GM12892 (cell line): ENCODE results near the gene SLC18A3.
A peak's percentile ranks its signal among the peaks of the same experiment; 100 is the strongest.

Experiments
- DNase-seq: peaks from one replicate; pipeline ENCODE4 v3.0.0; 2011; ENCODE audit not compliant: insufficient read length
- FAIRE-seq: peaks from 2 replicates; lab custom pipeline; 2011; peaks lifted over from hg19 to GRCh38; lab: Jason Lieb, UNC
- POLR2A ChIP-seq: IDR thresholded peaks from 2 replicates; pipeline ENCODE4 v1.6.1; 2011; ENCODE audit warnings: low read depth, low read length, control low read depth
- POLR2AphosphoS5 ChIP-seq: IDR thresholded peaks from 2 replicates; pipeline ENCODE4 v1.6.1; 2011; ENCODE audit warnings: low read depth, low read length, control low read depth
- TAF1 ChIP-seq: IDR thresholded peaks from 2 replicates; pipeline ENCODE4 v1.6.1; 2011; ENCODE audit warnings: low read depth, mild to moderate bottlenecking, control low read depth, low read length, borderline replicate concordance

SLC18A3 gene

DNA sequence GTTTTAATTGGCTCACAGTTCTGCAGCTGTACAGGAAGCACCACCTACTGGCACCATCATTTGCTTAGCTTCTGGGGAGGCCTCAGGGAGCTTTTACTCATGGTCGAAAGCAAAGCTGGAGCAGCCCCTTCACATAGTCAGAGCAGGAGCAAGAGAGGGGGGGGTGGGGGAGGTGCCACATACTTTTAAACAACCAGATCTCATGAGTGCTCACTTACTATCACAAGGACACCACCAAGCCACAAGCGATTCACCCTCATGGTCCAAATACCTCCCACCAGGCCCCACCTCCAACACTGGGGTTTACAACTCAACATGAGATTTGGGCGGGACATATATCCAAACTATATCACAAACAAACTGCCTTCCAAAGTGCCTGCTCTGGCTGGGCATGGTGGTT, 31.7 kb upstream of the SLC18A3 start:
- TF ChIP-seq POLR2A (no peak), TAF1 (no peak), POLR2AphosphoS5 (no peak)
- FAIRE-seq (no peak), DNase-seq (no peak)

DNA sequence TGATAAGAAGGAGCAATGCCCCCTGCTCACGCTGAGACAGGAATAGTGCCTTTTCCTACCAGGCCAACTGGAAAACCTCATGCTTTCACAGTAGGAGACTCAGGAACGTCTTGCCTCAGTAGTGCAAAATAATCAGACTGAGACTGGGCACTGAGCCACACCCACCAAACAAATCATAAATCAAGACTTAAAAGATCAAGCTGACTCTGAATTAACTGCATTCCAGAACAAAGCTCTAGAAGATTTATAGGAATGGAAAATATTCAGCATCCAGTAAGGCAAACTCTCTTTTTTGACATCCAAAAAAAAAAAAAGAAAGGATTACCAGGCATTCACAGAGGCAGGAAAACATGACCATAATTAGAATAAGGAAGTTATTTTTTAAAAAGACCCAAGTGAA, 30.5 kb upstream of the SLC18A3 start:
- DNase-seq (no peak), FAIRE-seq (no peak)
- no peak for TF ChIP-seq POLR2A

DNA sequence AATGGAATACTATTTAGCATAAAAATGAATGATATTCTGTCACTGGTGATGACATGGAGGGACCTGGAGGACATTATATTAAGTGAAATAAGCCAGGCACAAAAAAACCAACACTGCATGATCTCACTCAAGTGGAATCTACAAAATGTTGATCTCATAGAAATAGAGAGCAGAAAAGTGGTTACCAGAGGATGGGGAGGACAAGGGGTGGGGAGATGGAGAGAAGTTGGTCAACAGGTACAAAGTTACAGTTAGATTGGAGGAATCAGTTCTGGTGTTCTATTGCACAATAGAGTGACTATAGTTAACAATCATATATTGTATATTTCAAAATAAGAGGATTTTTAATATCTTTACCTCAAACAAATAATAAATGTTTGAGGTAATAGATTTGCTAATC, 24.7 kb upstream of the SLC18A3 start:
- DNase-seq (no peak), FAIRE-seq (no peak)

DNA sequence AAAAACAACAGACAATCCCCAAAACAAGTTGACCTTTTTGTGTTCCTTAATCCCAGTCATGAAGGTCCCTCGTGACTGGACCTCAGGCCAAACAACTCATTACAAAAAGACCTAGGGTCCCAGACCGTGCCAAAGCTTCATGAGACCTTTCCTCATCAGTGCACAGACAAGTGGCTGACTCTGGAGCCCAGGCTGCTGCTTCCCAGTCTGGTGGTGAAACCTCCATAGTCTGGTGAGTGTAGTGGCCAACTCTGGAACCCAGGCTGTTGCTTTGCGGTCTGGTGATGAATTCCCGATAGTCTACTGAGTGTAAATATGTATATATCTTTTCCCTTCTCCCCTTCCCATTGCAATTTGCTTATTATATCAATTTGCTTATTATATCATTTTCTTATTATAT, 22.1 kb upstream of the SLC18A3 start:
- DNase-seq (no peak), FAIRE-seq (no peak)
- no peak for TF ChIP-seq POLR2A
- no peak for TF ChIP-seq POLR2AphosphoS5
- no peak for TF ChIP-seq TAF1

More for the DNA sequence above, 24.7 kb upstream of the SLC18A3 start:
- TF ChIP-seq TAF1 (no peak), POLR2AphosphoS5 (no peak), POLR2A (no peak)

- DNase-seq (no peak), FAIRE-seq (peak; percentile 75)
- TF ChIP-seq POLR2A = no peak
- no peak for TF ChIP-seq TAF1
- no peak for TF ChIP-seq POLR2AphosphoS5
These were observed 17.2 kb upstream of the SLC18A3 start for GRCh38 chr10:49592726-49593563.

- TF ChIP-seq POLR2AphosphoS5 = no peak
- no peak for TF ChIP-seq POLR2A
- no peak for TF ChIP-seq TAF1
- FAIRE-seq = no peak
- no peak for DNase-seq
These were observed 16.6 kb upstream of the SLC18A3 start for GRCh38 chr10:49593564-49593875.

DNA sequence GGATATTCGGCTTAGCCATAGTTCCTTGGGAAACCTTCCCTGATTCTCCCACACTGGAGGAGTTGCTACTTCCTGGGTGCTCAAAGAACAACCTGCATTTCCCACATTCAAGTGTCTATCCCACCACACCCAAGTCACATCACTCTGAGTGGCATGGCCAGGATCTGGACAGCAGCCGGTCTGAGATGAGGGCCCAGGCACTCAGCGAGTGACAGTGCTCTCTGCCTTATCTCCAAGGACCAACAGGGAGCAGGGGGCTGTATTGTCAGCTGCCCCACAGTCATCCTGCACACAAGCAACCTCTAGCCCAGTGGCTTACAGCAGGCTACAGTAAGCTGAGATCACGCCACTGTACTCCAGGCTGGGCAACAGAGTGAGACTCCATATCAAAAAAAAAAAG, 16.1 kb upstream of the SLC18A3 start:
- no peak for TF ChIP-seq POLR2AphosphoS5
- no peak for TF ChIP-seq POLR2A
- no peak for TF ChIP-seq TAF1
- FAIRE-seq = no peak
- DNase-seq = no peak

DNA sequence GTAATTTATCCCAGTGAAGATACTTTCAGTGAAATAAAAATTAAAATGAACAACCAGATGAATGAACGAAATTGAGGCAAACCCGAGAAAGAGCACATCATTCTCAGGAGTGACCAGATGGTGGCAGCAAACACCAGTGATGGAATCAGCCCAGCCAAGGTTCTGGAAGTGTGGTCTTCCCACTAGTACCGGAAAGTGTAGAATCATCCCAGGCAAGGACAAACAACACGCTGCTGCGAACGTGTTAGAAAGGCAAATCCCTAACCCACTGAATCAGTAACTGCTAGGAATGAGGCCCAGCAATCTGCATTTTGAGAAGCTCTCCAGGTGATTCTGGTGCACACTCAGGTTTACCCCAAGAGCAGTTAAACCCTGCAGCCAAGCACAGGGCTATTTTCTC, 15.5 kb upstream of the SLC18A3 start:
- FAIRE-seq = peak; percentile 89
- TF ChIP-seq TAF1 = no peak
- no peak for TF ChIP-seq POLR2A
- TF ChIP-seq POLR2AphosphoS5 = no peak
- DNase-seq = no peak

DNA sequence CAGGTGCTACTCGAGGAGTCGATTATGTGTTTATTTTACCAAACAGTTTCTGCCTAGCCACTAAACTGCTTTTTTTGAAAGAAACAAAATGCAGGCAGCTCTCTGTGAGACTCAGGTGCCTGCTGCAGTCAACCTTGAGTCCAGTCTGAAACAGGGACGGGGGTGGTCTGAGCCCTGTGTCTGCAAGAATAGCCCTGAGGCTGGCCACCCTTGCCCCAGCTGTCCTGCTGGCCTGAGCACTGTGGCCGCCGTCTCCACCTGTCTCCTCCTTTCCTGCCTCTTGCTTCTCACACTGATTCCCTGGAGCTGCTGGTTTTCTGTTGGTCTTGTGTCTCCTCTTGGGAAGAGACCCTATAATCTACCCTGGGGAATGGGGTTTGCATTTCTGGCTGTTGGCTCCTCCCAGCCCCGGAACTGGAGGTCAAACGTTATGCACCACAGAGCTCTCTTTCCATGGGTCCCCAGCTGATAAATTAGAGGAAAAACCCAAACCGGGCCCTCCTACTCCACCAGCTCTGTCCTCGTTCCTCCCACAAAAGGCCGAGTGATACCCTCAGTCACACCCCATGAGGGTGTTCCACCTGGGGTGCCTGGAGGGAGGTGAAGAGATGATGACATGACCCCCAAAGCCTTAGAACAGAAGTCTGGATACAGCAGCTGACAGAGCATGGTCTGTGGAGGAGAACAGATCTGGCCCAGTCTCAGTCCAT, 15.0 kb upstream of the SLC18A3 start:
- no peak for TF ChIP-seq TAF1
- no peak for TF ChIP-seq POLR2A
- TF ChIP-seq POLR2AphosphoS5 = no peak
- DNase-seq (no peak), FAIRE-seq (no peak)

- no peak for DNase-seq
- TF ChIP-seq POLR2A = no peak
- TF ChIP-seq TAF1 = no peak
- no peak for TF ChIP-seq POLR2AphosphoS5
- no peak for FAIRE-seq
These were observed 14.2 kb upstream of the SLC18A3 start for GRCh38 chr10:49595713-49596492.

DNA sequence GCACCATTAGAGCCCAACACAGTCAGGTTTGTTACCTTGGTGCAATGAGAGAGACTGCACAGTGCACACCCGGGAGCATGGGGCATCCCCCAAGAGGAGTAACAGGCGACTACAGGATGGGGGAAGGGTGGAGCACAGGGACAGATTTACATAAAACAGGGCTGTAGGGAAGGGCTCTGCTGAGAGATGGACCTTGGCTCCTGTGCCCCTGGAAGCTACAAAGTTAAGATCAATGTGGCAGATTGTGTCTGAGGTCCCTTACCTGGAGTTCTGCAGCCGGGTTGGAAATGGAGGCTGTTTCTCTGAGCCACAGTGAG, 13.7 kb upstream of the SLC18A3 start:
- no peak for FAIRE-seq
- no peak for TF ChIP-seq TAF1
- TF ChIP-seq POLR2AphosphoS5 = no peak
- TF ChIP-seq POLR2A = no peak
- DNase-seq = no peak

DNA sequence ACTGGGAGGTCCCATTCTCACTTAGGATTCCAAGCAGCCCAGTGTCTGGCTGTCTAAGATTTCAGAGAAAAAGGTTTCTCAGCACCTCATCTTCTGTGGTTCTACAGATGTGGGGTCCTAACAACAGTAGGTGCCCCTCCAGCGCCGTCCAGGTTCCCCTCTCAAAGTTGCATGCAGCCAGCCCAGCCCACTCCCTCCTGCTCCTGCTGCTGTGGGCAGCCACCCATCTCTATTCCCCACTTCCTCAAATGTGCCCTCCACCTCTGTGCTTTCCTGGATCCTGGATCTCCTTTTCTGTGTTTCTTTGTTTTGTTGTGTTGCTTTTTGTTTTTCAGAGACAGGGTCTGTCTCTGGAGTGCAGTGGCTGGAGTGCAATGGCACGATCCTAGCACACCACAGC, 13.3 kb upstream of the SLC18A3 start:
- DNase-seq (no peak), FAIRE-seq (no peak)
- TF ChIP-seq POLR2A = no peak
- TF ChIP-seq POLR2AphosphoS5 = no peak
- no peak for TF ChIP-seq TAF1
